NK-92 (cell line): Measurements from ENCODE around the gene MACF1.
"Not testable (repeated sequence)": the region's sequence is repeated elsewhere in the genome, so short reads cannot be mapped to it uniquely, and the experiment has no call there.

ENCODE experiments used
- DNase-seq: peaks from one replicate; lab custom pipeline; 2025; ENCODE audit not compliant: unreplicated experiment; lab: John Stamatoyannopoulos, UW

Gene MACF1

GRCh38 chr1:39488793-39489566 is 284.5 kb downstream of the MACF1 start:
- DNase-seq, result no peak

DNA sequence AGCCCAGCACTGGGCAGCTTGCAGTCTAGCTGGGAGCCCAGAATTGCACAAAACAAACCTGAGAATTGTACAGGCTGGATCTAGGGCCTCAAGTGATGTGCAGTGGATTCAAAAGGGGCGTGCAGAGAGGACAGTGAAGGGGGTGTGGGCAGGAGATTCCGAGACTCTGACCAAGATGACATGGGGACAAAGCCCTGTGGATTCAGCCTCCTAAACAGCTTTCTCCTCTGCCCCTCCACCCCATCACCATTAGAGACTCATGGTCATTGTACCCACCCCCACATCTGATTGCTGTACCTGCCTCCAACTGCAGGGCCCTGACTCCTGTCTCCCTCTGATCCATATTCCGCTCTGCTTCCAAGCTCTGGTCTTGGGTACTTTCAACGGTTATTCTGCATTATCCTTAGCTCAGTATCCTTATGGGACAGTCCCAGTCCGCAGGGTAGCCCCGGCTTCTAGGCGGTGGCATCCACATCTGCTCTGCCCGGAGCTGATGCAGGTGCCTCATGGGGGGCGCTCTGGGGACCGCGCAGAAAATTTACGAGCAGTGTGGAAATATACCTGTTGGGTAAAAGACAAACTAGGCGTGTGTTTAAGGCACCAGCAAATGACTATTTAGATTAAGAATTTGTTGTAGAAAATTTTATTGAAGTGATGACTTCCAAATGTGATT is 285.2 kb downstream of the MACF1 start:
- no peak for DNase-seq

DNA sequence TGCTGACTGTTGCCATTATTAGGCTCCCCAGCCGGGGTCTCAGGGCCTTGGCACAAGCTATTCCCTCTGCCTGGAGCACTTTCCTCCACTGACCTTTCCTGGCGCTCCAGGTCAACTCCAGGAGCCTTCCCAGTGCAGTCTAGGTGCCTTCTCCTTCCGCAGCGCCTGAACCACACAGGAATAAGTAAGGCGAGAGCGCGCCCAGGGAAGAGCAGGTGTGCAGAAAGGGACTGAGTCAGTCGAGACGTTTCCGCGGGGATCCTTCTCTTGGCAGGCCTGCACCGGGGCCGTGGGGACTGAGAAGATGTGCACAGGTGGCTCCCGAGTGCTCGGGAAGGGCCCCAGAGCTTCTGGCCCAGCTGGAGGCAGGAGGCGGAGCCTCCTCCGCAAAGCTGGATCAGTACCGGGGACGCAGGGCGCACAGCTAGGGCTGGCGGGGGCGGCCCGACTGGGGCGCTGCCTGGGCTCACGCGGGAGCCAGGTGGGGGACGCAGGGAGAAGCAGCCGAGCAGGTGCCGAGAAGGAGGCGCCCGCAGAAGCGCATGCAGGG is 286.2 kb downstream of the MACF1 start:
- DNase-seq, result no peak

DNA sequence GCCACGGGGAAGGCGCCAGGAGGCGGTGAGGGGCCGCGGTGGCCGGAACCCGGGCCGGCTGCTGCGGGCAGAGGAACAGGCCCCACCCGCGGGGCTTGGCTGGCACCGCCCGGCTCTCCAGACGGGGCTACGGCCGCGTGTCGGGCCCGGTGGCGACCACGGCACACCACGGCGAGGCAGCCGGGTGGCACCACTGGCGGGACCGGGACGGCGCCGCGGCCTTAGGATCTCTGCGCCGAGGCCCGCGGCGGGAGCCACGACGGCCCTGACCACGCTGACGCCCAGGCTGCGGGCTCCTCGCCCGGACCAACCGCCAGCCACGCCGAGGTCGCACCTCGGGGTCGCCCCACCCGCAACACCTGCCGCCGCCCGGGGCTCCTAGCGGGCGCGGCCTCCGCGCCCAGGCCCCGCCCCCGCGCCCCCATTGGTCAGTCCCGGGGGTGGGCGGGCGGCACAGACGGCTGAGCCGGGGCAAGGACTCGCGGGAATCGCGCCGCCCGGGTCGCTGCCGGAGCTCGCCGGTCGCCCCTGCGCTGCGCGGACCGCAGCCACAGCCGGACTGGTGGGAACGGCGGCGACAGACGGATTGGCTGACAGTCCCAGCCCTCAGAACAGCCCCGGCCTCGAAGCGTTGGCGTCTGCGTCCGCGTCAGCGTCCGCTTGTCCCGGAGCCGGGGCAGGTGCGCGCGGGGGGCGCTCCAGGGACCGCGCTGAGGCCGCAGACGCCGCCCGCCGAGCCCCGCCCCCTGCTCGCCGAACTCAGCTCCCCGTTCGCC is 286.8 kb downstream of the MACF1 start, which contains the start of gene BMP8A:
BMP8A (plus strand) TSS at position 491 of the 776 bp plus-strand sequence. CDS start 356 bp downstream, outside the sequence.
- DNase-seq, result no peak

DNA sequence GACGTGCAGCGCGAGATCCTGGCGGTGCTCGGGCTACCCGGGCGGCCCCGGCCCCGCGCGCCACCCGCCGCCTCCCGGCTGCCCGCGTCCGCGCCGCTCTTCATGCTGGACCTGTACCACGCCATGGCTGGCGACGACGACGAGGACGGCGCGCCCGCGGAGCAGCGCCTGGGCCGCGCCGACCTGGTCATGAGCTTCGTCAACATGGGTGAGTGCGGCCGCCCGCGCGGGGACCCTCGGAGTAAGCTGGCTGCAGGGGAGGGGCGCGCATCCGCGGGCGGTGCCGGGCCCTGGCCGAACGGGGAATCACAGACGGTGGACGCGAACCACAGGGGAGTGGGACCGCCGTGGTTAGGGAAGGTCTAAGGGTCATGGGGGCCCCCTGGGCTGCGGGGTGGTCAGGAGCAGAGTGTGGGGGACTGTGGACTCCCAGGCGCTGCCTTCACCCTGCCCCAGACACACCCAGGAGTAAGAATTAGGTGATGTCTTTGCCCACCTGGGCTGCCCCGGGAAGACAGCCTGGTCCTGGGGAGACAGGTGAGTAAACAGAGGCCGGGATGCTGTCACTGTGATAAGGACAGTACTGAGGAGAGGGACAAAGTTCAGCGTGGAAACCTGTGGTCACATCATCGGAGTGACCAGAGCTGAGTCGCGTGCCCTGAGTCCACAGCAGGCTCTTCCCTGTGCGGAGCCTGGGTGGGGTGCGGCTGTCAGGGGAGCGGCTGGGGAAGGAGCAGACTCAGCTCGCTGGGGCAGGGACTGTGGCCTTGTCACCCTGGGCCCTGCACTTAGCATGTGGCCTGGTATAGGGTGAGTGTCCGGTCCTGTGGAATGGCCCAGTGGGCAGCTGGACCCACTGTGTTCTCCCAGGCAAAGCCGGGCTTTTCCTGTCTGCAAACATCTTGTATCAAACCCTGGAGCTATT is 287.9 kb downstream of the MACF1 start:
- not testable (repeated sequence) for DNase-seq

DNA sequence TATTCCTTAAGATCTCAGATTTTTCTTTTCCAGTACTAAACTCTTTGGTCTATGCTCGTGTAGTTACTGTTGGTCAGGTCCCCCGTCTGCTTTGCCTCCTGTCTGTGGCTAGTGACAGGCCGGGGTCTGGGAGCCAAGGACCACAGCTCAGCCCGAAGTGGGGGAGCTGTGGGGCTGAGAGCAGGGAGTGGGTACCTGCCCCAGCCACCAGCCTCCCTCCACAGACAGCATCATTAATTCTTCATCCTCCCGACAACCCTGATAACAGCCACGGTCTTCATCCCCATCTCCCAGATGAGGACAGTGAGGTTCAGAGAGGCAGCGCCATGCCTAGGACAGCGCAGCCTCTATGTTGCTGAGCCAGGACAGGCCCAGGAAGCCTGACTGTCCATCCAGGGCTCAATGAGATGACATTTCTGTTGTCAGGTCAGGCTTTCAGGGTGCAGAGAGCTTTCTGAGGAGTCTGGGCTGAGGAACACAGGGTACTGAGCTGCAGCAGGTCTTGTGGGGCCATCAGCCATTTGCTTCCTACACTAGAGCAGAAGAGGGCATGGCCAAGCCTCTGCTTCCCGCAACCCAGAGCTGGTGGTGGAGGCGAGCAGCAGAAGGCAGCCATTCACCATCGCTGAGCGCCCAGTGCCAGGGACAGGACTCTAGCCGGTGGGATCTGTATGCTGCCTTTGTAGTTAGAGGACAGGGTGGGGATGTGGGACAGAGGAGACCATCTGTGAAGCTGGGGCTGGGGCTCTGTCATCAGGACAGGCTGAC is 288.7 kb downstream of the MACF1 start:
- DNase-seq, result not testable (repeated sequence)

GRCh38 chr1:39494671-39495410 is 290.3 kb downstream of the MACF1 start:
- DNase-seq, result no peak

- DNase-seq, result not testable (repeated sequence)
Observed at GRCh38 chr1:39496520-39496919, 292.0 kb downstream of the MACF1 start.

DNA sequence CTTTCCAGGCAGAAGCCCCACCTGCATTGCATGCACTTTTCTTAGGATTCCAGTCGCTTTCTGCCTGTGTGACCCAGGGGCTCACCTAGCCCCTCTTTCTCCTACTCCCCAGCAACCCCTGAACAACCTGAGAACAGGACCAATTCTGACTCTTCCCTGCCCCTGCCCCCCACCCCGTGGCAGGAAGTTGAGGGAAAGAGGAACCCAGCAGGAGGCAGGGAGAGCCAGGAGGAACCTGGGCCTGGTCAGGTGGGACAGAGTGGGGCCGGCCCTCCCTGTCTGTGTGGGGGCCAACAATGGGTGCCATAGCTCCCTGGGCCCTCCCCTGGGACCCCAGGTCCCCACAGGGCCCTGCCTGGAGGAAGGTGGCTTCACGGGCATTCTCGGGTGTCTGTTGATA is 293.1 kb downstream of the MACF1 start:
- DNase-seq, result no peak

- not testable (repeated sequence) for DNase-seq
Observed at GRCh38 chr1:39498096-39498710, 293.7 kb downstream of the MACF1 start.

- DNase-seq, result not testable (repeated sequence)
Observed at GRCh38 chr1:39498821-39499220, 294.3 kb downstream of the MACF1 start.

DNA sequence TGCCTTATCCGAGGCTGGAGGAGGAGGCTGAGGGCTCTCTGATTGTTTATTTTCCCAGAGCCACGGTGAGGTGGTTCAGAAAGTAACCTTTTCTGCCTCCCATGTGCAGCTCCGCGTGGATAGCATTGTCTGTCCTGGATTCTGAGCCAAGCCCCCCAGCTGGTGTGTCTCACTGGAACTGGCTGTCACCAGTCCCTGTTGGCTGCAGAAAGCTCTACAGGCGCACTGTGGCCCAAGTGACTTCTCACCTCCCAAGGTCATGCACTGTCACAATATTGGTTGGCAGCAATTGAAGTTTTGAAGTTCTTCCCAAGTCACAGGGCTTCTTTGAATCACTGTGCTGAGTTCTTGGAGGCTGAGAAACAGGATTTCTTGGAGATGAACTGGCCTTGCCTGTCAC is 295.2 kb downstream of the MACF1 start:
- DNase-seq, result no peak

DNA sequence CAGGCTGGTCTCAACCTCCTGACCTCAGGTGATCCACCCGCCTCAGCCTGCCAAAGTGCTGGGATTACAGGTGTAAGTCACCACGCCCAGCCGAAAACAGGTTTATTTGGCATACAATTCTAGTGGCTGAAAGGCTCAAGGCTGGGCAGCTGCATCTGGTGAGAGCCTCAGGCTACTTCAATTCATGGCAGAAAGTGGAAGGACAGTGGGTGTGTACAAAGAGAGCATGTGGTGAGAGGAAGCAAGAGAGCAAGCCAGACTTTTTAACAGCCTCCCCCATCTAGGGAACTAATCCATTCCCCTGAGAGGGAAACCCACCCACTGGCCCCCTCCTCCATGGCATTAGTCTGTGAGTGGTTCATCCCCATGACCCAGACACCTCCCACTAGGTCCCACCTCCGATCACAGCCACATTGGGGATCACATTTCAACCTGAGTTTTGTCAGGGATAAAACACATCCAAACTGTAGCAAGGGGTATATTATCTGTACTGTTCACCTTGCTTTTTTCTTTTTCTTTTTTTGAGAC is 296.4 kb downstream of the MACF1 start:
- no peak for DNase-seq

GRCh38 chr1:39501666-39502065 is 297.2 kb downstream of the MACF1 start:
- no peak for DNase-seq

DNA sequence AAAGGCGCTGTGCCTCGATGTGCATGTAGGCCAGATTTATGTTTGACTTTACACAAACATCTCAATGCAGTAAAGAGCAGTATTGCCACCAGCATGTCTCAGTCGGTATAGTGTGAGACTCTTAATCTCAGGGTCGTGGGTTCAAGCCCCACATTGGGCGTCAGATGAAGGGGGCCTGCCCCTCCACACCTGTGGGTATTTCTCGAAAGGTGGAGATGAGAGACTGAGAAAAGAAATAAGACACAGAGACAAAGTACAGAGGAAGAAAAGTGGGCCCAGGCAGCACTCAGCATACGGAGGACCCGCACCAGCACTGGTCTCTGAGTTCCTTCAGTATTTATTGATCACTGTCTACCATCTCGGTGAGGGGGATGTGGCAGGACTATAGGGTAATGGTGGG is 299.9 kb downstream of the MACF1 start:
- not testable (repeated sequence) for DNase-seq

GRCh38 chr1:39505289-39505688 is 300.8 kb downstream of the MACF1 start:
- DNase-seq, result no peak

DNA sequence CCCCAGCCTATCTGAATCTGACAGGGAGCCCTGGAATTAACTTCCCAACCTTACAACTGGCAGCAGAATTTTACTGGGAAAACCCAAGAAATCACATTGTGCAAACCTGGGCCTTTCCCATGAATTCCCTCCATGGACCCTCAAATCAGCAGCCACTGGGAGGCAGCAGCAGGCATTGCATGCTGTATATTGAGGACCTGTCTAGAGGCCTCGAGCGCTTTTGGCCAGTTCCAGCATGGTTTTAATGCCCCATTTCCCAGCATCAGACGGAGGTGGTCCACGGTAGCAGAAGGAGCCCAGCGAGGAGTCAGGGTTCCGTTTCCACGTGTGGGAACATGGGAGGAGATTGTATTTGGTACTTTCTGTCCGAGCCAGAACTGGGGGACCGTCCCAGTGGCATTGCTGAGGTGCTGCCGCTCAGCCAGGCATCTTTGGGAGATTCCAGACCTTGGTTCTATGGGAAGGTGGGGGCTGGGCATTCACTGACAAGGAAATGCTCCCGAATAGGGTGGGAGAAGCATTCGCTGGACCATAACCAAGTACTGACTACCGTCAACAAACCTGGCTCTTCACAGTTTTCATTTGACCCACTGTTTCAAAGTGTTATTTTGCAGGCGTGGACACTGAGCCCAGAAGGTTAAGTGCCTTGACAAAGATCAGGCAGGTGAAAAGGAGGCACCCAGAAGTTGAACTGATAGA is 302.9 kb downstream of the MACF1 start:
- no peak for DNase-seq

- DNase-seq, result no peak
Observed at GRCh38 chr1:39508266-39508665, 303.8 kb downstream of the MACF1 start.
